ENCODE measurements around the gene SGMS1. TPM values are rescaled to one million over a fixed set of nuclear protein-coding genes. Genes with fewer than 3 reads are reported as not detected.

The SGMS1 gene
- total RNA-seq, 1 donor from 2014 or later, result 25.6 TPM

- no peaks in the 10 kb centered on the region for H3K27me3 Mint-ChIP-seq (ENCODE audit: low read depth, unreplicated experiment)
- H3K4me1 Mint-ChIP-seq (ENCODE audit: low read depth, unreplicated experiment), result peaks cover 31% of the 10 kb centered on the region
- Histone ChIP-seq H3K4me1 (ENCODE audit: insufficient read depth, low read length) (peaks cover 10% of the 10 kb centered on the region), H3K9ac (ENCODE audit: low read length) (no peak overlapping the region), H4K20me1 (ENCODE audit: insufficient read depth, low read length) (peaks cover 5% of the 10 kb centered on the region), H3K4me2 (ENCODE audit: low read length) (no peak overlapping the region), H2AFZ (ENCODE audit: low read depth, low read length) (no peak overlapping the region), H3K9me3 (ENCODE audit: insufficient read depth, low read depth, low read length) (no peaks in the 10 kb centered on the region), H3K79me2 (ENCODE audit: insufficient read depth, low read length) (no peaks in the 10 kb centered on the region), H3K27ac (ENCODE audit: low read depth, low read length) (no peak overlapping the region), H3K4me3 (ENCODE audit: insufficient read depth, low read depth, low read length) (no peak overlapping the region), H3K27me3 (ENCODE audit: insufficient read depth, low read length) (no peaks in the 10 kb centered on the region), H3K36me3 (ENCODE audit: insufficient read depth, low read length) (no peaks in the 10 kb centered on the region)
- DNase-seq (ENCODE audit: low read depth) (peak; percentile 39), FAIRE-seq (no peak)
- peaks cover 2% of the 10 kb centered on the region for H3K36me3 Mint-ChIP-seq (ENCODE audit: low read depth, unreplicated experiment)
- H3K9me3 Mint-ChIP-seq (ENCODE audit: unreplicated experiment), result no peaks in the 10 kb centered on the region
- no peak overlapping the region for H3K4me3 Mint-ChIP-seq (ENCODE audit: unreplicated experiment)
- TF ChIP-seq CTCF (IDR thresholded peaks at IDR 0.05; ENCODE audit: insufficient read depth, low read depth, low read length) (no peak), EZH2 (IDR thresholded peaks at IDR 0.05; ENCODE audit: insufficient read depth, low read length) (no peak)
- no peak overlapping the region for H3K27ac Mint-ChIP-seq (ENCODE audit: unreplicated experiment)
Observed at GRCh38 chr10:50582046-50582445, 41.7 kb downstream of the SGMS1 start.

- Histone ChIP-seq H3K4me3 (ENCODE audit: insufficient read depth, low read depth, low read length) (no peak overlapping the region), H3K36me3 (ENCODE audit: insufficient read depth, low read length) (no peaks in the 10 kb centered on the region), H2AFZ (ENCODE audit: low read depth, low read length) (no peak overlapping the region), H3K9ac (ENCODE audit: low read length) (no peak overlapping the region), H3K27me3 (ENCODE audit: insufficient read depth, low read length) (no peaks in the 10 kb centered on the region), H3K79me2 (ENCODE audit: insufficient read depth, low read length) (no peaks in the 10 kb centered on the region), H3K9me3 (ENCODE audit: insufficient read depth, low read depth, low read length) (no peaks in the 10 kb centered on the region), H3K4me1 (ENCODE audit: insufficient read depth, low read length) (peaks cover 7% of the 10 kb centered on the region), H3K4me2 (ENCODE audit: low read length) (no peak overlapping the region), H4K20me1 (ENCODE audit: insufficient read depth, low read length) (peaks cover 18% of the 10 kb centered on the region), H3K27ac (ENCODE audit: low read depth, low read length) (no peak overlapping the region)
- no peak for DNase-seq (ENCODE audit: low read depth)
- H3K9me3 Mint-ChIP-seq (ENCODE audit: unreplicated experiment), result no peaks in the 10 kb centered on the region
- H3K4me1 Mint-ChIP-seq (ENCODE audit: low read depth, unreplicated experiment), result peaks cover 39% of the 10 kb centered on the region
- no peak overlapping the region for H3K27ac Mint-ChIP-seq (ENCODE audit: unreplicated experiment)
- no peak for TF ChIP-seq EZH2 (IDR thresholded peaks at IDR 0.05; ENCODE audit: insufficient read depth, low read length)
- TF ChIP-seq CTCF (IDR thresholded peaks at IDR 0.05; ENCODE audit: insufficient read depth, low read depth, low read length), result no peak
- H3K27me3 Mint-ChIP-seq (ENCODE audit: low read depth, unreplicated experiment), result no peaks in the 10 kb centered on the region
- H3K4me3 Mint-ChIP-seq (ENCODE audit: unreplicated experiment), result no peak overlapping the region
- H3K36me3 Mint-ChIP-seq (ENCODE audit: low read depth, unreplicated experiment), result peaks cover 2% of the 10 kb centered on the region
- FAIRE-seq, result no peak
Observed at GRCh38 chr10:50580262-50580891, 43.4 kb downstream of the SGMS1 start.

- Histone ChIP-seq H3K27me3 (ENCODE audit: insufficient read depth, low read length) (no peaks in the 10 kb centered on the region), H3K36me3 (ENCODE audit: insufficient read depth, low read length) (no peaks in the 10 kb centered on the region), H2AFZ (ENCODE audit: low read depth, low read length) (no peak overlapping the region), H3K4me3 (ENCODE audit: insufficient read depth, low read depth, low read length) (no peak overlapping the region), H3K79me2 (ENCODE audit: insufficient read depth, low read length) (no peaks in the 10 kb centered on the region), H3K9me3 (ENCODE audit: insufficient read depth, low read depth, low read length) (no peaks in the 10 kb centered on the region), H3K4me1 (ENCODE audit: insufficient read depth, low read length) (peaks cover 7% of the 10 kb centered on the region), H3K9ac (ENCODE audit: low read length) (no peak overlapping the region), H4K20me1 (ENCODE audit: insufficient read depth, low read length) (peaks cover 18% of the 10 kb centered on the region), H3K27ac (ENCODE audit: low read depth, low read length) (no peak overlapping the region), H3K4me2 (ENCODE audit: low read length) (no peak overlapping the region)
- H3K27ac Mint-ChIP-seq (ENCODE audit: unreplicated experiment), result no peak overlapping the region
- H3K4me1 Mint-ChIP-seq (ENCODE audit: low read depth, unreplicated experiment), result peaks cover 39% of the 10 kb centered on the region
- no peak overlapping the region for H3K4me3 Mint-ChIP-seq (ENCODE audit: unreplicated experiment)
- TF ChIP-seq EZH2 (IDR thresholded peaks at IDR 0.05; ENCODE audit: insufficient read depth, low read length) (no peak), CTCF (IDR thresholded peaks at IDR 0.05; ENCODE audit: insufficient read depth, low read depth, low read length) (no peak)
- H3K9me3 Mint-ChIP-seq (ENCODE audit: unreplicated experiment), result no peaks in the 10 kb centered on the region
- peaks cover 1% of the 10 kb centered on the region for H3K36me3 Mint-ChIP-seq (ENCODE audit: low read depth, unreplicated experiment)
- FAIRE-seq (no peak), DNase-seq (ENCODE audit: low read depth) (no peak)
- no peaks in the 10 kb centered on the region for H3K27me3 Mint-ChIP-seq (ENCODE audit: low read depth, unreplicated experiment)
Observed at GRCh38 chr10:50579491-50580261, 44.1 kb downstream of the SGMS1 start.
